GM12892 (cell line): ENCODE data around the gene NEUROG2. TPM values are rescaled to one million over a fixed set of nuclear protein-coding genes. Genes with fewer than 3 reads are reported as not detected.
"Not testable (repeated sequence)": the region's sequence is repeated elsewhere in the genome, so short reads cannot be mapped to it uniquely, and the experiment has no call there.

Experiments
- DNase-seq: peaks from one replicate; pipeline ENCODE4 v3.0.0; 2011; ENCODE audit not compliant: insufficient read length
- FAIRE-seq: peaks from 2 replicates; lab custom pipeline; 2011; peaks lifted over from hg19 to GRCh38; lab: Jason Lieb, UNC
- POLR2A ChIP-seq: IDR thresholded peaks from 2 replicates; pipeline ENCODE4 v1.6.1; 2011; ENCODE audit warnings: low read depth, low read length, control low read depth
- POLR2AphosphoS5 ChIP-seq: IDR thresholded peaks from 2 replicates; pipeline ENCODE4 v1.6.1; 2011; ENCODE audit warnings: low read depth, low read length, control low read depth
- TAF1 ChIP-seq: IDR thresholded peaks from 2 replicates; pipeline ENCODE4 v1.6.1; 2011; ENCODE audit warnings: low read depth, mild to moderate bottlenecking, control low read depth, low read length, borderline replicate concordance
- polyA plus RNA-seq: library from polyadenylated mRNA; unstranded; fragments of >200 nt; gene quantifications from one replicate; pipeline ENCODE4 v1.2.1, GENCODE V29; 2012; ENCODE audit warnings: missing spikeins, inconsistent platforms; ENCODE audit not compliant: missing spikeins

The NEUROG2 gene
- polyA plus RNA-seq: 1.5 TPM

DNA sequence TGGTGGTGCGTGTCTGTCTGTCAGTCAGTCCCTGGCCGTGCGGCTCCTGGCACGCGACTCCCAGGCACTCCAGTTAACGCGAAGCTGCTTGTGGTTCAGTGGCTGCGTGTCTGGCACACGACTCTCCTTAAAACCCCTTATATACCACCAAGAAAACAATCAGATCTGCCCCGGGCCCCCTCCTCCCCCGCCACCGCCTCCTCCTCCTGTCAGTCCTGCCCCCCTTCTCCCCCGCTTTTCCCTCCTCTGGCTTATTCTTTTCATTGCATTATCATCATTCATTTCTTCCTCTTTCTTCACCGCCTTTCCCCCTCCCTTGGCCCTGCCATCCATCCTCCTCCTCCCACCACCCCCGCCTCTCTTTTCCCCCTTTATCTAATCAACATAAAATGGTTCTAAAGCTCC, at the start of gene NEUROG2:
Gene NEUROG2 (minus strand): TSS at position 115 of the 405 bp plus-strand sequence. CDS start 705 bp downstream, outside the sequence.
- DNase-seq (no peak), FAIRE-seq (no peak)
- TF ChIP-seq POLR2AphosphoS5: no peak
- no peak for TF ChIP-seq TAF1
- TF ChIP-seq POLR2A: no peak

GRCh38 chr4:112564706-112565270, 48.8 kb upstream of the NEUROG2 start:
- no peak for TF ChIP-seq POLR2A
- TF ChIP-seq TAF1: no peak
- TF ChIP-seq POLR2AphosphoS5: no peak
- no peak for FAIRE-seq

GRCh38 chr4:112563431-112564200, 47.6 kb upstream of the NEUROG2 start:
- TF ChIP-seq TAF1 (no peak), POLR2AphosphoS5 (no peak), POLR2A (no peak)
- DNase-seq (no peak), FAIRE-seq (peak; percentile 61)

More at GRCh38 chr4:112564706-112565270, 48.8 kb upstream of the NEUROG2 start:
- DNase-seq: no peak

GRCh38 chr4:112562254-112562879, 46.4 kb upstream of the NEUROG2 start:
- DNase-seq (no peak), FAIRE-seq (no peak)
- TF ChIP-seq POLR2AphosphoS5 (no peak), TAF1 (no peak), POLR2A (no peak)

GRCh38 chr4:112560084-112560483, 44.1 kb upstream of the NEUROG2 start:
- DNase-seq (no peak), FAIRE-seq (no peak)
- TF ChIP-seq TAF1: no peak
- TF ChIP-seq POLR2A: no peak
- TF ChIP-seq POLR2AphosphoS5: no peak

- no peak for TF ChIP-seq POLR2A
- TF ChIP-seq POLR2AphosphoS5: no peak
- DNase-seq (no peak), FAIRE-seq (no peak)
Observed at GRCh38 chr4:112559053-112559452, 43.1 kb upstream of the NEUROG2 start.

DNA sequence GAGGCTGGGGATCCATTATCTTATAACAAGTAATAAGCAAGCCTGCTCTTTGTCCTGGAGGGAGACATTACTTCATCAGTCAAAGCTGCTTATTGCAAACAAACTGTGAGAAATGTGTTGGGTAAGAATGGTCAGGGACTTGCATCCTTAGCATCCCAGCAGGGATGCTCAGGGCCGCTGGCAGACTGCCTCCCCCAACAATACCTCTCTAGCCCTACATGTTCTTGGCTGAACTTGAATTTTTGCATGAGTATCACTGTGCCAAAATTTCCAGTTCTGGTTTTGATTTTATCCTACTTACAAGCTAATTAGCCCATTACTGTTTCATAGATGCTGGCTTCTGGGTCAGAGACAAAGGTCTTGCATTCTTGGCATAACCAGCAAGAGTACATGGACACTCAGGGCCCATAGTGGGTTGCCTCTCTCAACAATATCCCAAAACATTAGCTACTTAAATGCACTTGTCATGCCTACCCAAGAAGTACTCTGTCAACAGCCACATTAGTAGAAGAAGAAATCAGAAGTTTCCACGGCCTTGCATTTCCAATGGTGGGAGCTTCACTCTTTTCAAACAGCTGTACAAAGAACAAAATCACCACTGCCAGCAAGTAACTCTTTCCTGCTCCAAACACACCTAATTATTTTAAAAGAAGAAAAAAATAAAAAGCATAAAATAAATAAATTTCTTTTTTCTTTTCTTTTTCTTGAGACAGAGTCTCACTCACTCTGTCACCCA, 41.9 kb upstream of the NEUROG2 start:
- DNase-seq (no peak), FAIRE-seq (no peak)

DNA sequence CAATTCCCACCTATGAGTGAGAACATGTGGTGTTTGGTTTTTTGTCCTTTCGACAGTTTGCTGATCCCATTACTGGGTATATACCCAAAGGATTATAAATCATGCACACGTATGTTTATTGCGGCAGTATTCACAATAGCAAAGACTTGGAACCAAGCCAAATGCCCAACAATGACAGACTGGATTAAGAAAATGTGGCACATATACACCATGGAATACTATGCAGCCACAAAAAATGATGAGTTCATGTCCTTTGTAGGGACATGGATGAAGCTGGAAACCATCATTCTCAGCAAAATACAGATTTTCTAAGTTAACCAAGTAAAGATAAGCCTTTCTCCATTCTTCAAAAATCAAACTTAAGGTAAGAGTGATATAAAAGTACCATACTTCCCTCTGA, 38.3 kb upstream of the NEUROG2 start:
- DNase-seq, FAIRE-seq: not testable (repeated sequence)

More for the DNA sequence above, 41.9 kb upstream of the NEUROG2 start:
- no peak for TF ChIP-seq POLR2A
- TF ChIP-seq TAF1: no peak
- no peak for TF ChIP-seq POLR2AphosphoS5

- TF ChIP-seq POLR2A: no peak
- TF ChIP-seq TAF1: no peak
- TF ChIP-seq POLR2AphosphoS5: no peak
- FAIRE-seq: no peak
- DNase-seq: no peak
Observed at GRCh38 chr4:112552668-112553067, 36.7 kb upstream of the NEUROG2 start.

DNA sequence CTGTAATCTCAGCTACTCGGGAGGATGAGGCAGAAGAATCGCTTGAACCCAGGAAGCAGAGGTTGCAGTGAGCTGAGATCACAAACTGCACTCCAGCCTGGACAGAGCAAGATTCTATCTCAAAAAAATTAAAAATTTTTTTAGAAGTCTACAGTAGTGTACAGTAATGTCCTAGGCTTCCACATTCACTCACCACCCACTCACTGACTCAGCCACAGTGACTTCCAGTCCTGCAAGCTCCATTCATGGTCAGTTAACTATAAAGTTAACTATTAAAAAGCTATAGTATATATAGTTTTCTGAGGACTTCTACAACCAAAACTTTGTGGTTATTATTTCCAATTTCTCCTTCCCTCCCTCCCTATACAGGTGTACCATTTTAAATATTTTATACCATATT, 34.7 kb upstream of the NEUROG2 start:
- TF ChIP-seq POLR2AphosphoS5 (no peak), POLR2A (no peak), TAF1 (no peak)
- no peak for FAIRE-seq
- DNase-seq: no peak

DNA sequence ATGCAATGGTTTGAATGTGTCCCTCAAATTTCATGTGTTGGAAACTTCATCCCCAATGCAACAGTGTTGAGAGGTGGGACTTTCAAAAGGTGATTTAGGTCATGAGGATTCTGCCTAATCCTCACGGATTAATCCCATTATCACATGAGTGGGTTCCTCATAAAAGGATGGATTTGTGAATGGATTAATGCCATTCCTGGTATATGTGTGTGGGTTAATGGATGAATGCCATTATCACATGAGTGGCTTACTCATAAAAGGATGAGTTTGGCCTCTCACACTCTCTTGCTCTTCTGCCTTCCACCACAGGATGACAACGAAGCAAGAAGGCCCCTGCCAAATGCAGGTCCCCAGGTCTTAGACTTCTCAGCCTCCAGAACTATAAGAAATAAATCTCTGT, 30.5 kb upstream of the NEUROG2 start:
- DNase-seq: no peak
- TF ChIP-seq POLR2AphosphoS5 (no peak), POLR2A (no peak), TAF1 (no peak)
- peak; percentile 44 for FAIRE-seq
